GM18519 (cell line): ENCODE results near the gene NEURL3.
"Not testable (repeated sequence)": the region's sequence is repeated elsewhere in the genome, so short reads cannot be mapped to it uniquely, and the experiment has no call there.

Experiments
- ATAC-seq: cut with Tn5 transposase; IDR thresholded peaks from one replicate; pipeline ENCODE4 v1.9.1; 2021; ENCODE audit warnings: mild to moderate bottlenecking, moderate library complexity; ENCODE audit not compliant: unreplicated experiment, low FRiP score

NEURL3 gene

DNA sequence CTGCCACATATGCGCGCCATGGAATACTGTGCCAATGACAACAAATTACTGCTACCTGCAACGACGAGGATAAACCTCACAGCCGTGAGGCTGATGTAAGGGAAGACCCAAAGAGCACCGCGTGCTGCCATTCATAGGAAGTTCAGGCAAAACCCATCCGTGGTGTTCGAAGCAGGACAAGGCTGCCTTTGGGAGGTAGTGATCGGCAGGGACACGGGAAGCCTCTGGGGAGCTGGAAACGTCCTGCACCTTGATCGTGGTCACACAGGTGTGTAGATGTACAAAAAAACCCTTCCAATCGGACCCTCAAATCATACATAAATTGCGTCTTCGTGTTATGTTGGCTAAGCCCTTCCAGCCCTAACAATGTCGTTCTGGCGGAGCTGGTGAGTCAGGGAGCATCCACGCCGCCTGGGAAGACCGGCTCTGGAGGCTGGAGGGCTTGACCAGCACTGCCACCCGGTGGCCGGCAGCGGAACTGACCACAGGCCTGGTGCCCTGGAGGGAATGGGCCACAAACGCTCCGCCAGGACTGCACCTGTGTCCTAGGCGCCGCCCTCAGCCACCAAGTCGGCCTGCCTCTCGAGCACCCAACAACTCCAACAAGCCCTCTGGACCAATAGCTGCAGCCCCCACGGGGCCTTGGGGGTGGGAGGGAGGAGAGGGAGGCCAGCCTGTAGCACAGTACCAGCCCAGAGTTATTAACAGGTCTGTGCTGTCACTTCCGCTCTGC lies 4.1 kb upstream of the NEURL3 start:
- ATAC-seq: peak; percentile 45

GRCh38 chr2:96508521-96509113 lies 3.5 kb upstream of the NEURL3 start:
- ATAC-seq: no peak

DNA sequence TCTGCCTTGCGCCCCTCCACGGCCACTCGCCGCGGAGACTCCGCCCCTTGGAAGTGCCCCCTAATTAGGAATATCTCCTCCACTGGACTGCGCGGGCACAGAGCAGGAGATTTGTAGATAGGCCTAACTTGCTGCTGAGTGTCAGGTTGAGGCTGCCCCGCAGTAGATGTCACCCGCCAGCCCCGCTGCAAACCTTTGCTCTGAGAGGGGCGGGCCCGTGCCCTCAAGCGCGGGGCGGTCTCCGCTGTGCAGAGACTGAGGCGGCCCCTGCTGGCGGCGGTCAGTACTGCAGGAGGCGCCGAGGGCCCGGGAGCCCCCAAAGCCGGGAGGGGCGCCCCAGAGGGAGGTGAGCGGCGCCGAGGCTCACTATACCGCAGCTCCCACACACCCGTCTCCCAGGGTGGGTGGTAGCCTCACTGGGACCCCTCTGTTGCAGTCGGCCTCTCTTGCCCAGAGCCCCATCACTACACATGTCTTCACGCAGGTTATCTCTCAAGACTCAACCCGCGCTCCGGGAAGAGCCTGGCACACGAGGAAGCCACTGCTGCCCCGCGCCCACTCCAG lies 2.9 kb upstream of the NEURL3 start:
- peak; percentile 41 for ATAC-seq

DNA sequence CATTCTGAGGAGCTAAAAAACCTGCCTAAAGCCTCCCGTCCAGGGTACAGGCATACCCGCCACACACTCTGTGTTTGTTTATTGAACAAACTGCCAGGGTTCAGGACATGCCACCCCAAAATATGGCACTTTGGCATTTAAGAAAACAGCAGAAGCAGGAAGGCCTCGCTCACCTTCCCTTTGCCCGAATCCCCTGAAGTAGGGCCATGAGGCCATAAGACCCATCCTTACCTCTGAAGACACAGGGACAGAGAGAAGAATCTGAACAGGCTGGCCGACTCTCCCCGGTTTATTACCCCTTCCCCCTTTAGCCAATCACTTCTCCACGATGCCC lies 1.7 kb upstream of the NEURL3 start:
- ATAC-seq: no peak

- no peak for ATAC-seq
These were observed 1.1 kb upstream of the NEURL3 start for GRCh38 chr2:96506016-96506906.

DNA sequence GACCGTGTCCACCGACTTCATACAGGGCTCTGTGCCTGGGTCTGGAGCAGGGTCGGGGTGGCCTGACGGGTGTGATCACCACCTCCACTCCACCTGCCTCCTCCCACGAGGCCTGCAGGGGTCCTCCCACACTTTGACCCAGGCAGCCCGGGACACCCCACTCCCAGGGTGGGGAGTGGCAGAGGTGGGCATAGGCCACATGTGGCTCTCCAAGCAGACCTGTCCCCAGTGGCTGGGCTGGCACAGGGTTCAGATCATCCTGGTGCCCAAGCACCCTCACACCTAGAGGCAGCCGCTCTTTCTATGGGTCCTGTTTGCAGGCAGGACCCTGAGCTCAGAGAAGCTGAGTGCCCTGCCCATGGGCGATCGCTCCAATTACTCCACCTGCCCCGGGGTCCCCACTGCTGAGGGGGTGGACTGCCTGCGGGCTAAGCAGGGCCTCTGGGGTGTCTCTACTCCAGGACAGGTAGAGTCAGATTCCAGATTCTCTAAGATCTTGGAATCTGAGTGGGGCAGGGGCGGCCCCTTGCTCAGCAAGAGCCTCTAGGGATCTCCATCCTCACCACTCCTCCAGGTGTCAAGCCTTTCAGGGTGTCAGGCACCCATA lies 1.4 kb downstream of the NEURL3 start:
- no peak for ATAC-seq

DNA sequence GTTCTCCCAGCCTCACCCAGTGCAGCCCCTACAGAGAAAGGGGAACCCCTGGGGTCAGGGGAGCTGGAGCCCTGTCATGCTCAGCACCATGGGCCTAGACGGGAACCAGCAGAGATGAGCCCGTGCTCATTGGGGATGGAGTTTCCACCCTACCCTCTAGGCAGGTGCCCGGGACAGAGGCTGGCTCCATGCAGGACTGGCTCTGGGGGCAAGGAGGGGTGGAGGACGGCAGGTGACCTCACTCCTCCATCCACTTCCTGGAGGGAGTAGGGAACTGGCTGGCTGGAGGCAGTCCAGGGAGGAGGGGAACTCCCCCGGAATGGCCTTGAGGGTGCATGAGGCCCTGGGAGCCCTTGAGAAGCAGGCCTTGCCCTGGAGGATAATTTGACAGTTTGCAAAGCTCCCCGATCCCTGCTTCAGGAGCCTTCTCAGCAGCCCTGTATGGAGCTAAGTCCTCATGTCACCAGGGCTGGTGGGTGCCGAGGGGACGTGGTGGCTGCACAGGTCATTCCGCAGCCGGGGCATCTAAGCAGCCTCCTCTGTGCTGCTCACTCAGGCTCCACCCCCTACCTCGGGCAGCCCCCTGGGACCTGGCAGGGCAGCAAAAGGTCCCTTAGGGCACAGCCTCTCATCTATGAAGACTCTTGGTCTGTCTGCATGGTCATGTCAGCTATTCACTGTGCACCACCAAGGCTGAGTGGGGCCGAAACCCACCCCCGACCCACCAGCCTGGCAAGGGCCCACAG lies 2.1 kb downstream of the NEURL3 start:
- ATAC-seq: no peak

GRCh38 chr2:96501886-96502810 lies 3.0 kb downstream of the NEURL3 start:
- ATAC-seq: no peak

DNA sequence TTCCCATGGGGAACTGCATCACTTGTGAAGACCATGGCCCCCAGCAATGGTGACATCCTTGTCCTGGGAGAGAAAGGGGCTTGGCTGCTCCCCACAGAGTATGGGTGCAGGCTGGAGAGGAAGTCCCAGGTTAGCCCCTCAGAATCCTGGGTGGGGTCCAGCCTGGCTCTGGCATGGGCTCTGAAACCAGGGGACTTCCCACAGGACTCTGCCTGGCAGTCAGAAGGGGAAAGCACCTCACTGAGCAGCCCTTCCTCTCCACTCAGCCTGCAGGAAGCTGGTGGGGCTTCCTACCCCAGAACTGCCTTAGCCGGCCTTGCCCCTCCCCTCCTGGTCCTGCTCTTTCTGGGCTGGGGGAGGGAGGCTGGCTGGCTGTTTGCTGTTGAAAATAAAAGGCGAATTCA lies 3.7 kb downstream of the NEURL3 start:
- ATAC-seq: no peak

GRCh38 chr2:96500385-96501066 lies 4.6 kb downstream of the NEURL3 start:
- no peak for ATAC-seq

- ATAC-seq: no peak
These were observed 5.8 kb downstream of the NEURL3 start for GRCh38 chr2:96499061-96499960.

DNA sequence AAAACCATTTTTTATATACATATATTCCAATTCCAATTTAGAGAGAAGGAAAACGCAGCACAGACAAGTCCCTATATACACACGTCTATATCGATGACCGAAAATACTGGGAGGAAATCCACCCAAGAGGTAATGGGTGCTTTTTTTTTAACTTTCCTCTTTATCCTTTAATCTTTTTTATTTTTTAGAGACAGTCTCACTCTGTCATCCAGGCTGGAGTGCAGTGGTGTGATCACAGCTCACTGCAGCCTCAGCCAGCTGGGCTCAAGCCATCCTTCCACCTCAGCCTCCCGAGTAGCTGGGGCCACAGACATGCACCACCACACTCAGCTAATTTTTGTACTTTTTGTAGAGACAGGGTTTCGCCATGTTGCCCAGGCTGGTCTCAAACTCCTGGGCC lies 6.5 kb downstream of the NEURL3 start:
- ATAC-seq: not testable (repeated sequence)

DNA sequence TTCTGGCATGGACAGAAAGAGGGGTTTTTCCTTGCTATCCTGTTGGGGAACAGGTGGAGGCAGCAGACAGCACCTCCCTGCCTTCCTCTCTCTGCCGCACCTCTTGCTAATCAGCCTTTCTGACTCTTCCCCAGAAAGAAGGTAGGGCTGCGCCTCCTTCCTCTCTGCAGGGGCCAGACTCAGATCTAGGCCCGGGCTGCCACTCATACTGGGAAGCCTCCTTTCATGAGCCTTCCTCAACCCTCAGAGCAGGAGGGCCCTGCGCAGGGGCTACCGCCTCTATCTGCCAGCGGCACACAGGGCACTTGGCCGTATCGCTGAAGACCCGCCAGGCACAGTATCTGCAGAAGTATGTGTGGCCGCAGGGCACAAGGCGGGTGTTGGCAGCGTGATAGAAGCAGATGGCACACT lies 7.1 kb downstream of the NEURL3 start:
- no peak for ATAC-seq

GRCh38 chr2:96495982-96496629 lies 9.1 kb downstream of the NEURL3 start:
- no peak for ATAC-seq

DNA sequence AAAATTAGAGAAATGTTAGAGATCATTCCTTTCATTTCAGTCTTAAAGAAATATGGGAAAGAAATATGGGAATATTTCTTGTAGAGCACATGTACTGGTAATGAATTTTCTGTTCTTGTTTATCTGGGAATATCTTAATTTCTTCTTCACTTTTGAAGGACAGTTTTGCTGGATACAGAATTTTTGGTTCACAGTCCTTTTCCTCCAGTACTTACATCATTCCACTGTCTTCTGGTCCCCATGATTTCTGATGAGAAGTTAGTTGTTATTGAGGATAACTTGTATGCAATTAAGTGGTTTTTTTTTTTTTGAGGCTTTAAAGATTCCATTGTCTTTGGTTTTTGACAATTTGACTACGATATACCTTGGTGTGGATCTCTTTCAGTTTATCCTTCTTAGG lies 11.0 kb downstream of the NEURL3 start:
- ATAC-seq: no peak

DNA sequence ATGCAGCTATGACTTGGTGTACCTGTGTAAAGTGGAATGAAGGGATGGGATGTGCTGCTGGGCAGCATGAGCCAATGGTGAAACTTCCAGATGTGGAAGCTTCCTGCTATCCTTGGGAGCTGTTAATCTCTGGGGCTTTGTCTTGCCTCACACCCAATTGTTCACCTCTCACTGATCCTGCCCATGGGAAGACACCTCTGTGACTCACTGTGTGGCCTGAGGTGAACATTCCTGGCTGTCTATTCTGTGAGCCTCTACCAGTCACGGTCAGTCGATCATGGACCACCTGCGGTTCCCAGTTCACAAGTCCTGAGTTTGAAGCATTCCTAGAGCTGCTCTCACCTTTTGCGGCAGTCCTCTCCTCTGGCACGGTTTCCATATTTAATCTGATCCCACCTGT lies 12.1 kb downstream of the NEURL3 start:
- ATAC-seq: no peak
